HL-60 (cell line): ENCODE results near the gene NFIA.

Experiments
- DNase-seq, 2 experiments: peaks; one replicate each; pipeline ENCODE4 v3.0.0-alpha.2; 2010 to 2020; ENCODE audit warnings: low read depth in 1 of 2, low spot score in 1 of 2
- H3K27ac ChIP-seq: fragments of 250-450 bp; sonication (Bioruptor Pico); replicated peaks from 2 replicates; pipeline ENCODE4 v1.5.1; 2020; ENCODE audit warnings: mild to moderate bottlenecking, moderate library complexity
- H3K27me3 ChIP-seq: fragments of 250-450 bp; sonication (Bioruptor Pico); 2 replicates; pipeline ENCODE4 v1.5.1; 2021; ENCODE audit warnings: mild to moderate bottlenecking, moderate library complexity; ENCODE audit not compliant: insufficient read depth, poor library complexity, severe bottlenecking
- H3K4me3 ChIP-seq: replicated peaks from 2 replicates; pipeline ENCODE4 v1.5.1; 2011; ENCODE audit warnings: mild to moderate bottlenecking, control low read depth, low read length; ENCODE audit not compliant: insufficient read depth
- GABPA ChIP-seq: IDR thresholded peaks from 2 replicates; pipeline ENCODE4 v1.6.1; 2012; ENCODE audit warnings: low read depth
- POLR2AphosphoS5 ChIP-seq: IDR thresholded peaks from 2 replicates; pipeline ENCODE4 v1.6.1; 2012; ENCODE audit warnings: low read depth
- SPI1 ChIP-seq: IDR thresholded peaks from 2 replicates; pipeline ENCODE4 v1.6.1; 2012; ENCODE audit warnings: low read depth, mild to moderate bottlenecking, borderline replicate concordance
- TF ChIP-seq, protein P1 (sequence below): IDR thresholded peaks from 2 replicates; pipeline ENCODE4 v1.6.1; 2012; ENCODE audit warnings: low read depth; ENCODE audit not compliant: insufficient replicate concordance
- TF ChIP-seq, protein P2 (sequence below): IDR thresholded peaks from one replicate; pipeline ENCODE4 v1.5.1; 2011; ENCODE audit warnings: low read length, control low read depth, inconsistent platforms; ENCODE audit not compliant: insufficient read depth

The NFIA gene

DNA sequence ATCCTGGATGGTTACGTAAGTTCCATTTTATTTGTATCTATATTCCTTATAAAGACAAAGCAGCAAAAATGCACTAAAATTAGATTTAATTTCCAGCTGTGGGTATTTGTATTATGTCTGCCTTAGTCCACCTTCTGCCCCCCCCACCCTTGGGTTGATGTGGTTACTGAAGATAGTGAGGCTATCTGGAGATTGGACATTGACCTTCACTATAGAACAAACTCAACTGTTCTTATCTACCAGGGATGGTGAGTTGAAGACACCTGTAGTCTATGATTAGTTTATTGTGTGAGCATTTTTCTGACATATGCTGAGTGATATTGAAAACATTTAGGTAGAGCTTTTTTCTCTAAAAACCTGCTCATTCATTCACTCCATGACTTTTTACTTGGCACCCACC lies 122.2 kb downstream of the NFIA start:
- TF ChIP-seq, protein P1, sequence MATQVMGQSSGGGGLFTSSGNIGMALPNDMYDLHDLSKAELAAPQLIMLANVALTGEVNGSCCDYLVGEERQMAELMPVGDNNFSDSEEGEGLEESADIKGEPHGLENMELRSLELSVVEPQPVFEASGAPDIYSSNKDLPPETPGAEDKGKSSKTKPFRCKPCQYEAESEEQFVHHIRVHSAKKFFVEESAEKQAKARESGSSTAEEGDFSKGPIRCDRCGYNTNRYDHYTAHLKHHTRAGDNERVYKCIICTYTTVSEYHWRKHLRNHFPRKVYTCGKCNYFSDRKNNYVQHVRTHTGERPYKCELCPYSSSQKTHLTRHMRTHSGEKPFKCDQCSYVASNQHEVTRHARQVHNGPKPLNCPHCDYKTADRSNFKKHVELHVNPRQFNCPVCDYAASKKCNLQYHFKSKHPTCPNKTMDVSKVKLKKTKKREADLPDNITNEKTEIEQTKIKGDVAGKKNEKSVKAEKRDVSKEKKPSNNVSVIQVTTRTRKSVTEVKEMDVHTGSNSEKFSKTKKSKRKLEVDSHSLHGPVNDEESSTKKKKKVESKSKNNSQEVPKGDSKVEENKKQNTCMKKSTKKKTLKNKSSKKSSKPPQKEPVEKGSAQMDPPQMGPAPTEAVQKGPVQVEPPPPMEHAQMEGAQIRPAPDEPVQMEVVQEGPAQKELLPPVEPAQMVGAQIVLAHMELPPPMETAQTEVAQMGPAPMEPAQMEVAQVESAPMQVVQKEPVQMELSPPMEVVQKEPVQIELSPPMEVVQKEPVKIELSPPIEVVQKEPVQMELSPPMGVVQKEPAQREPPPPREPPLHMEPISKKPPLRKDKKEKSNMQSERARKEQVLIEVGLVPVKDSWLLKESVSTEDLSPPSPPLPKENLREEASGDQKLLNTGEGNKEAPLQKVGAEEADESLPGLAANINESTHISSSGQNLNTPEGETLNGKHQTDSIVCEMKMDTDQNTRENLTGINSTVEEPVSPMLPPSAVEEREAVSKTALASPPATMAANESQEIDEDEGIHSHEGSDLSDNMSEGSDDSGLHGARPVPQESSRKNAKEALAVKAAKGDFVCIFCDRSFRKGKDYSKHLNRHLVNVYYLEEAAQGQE = no peak
- TF ChIP-seq SPI1 = no peak
- TF ChIP-seq, protein P2, sequence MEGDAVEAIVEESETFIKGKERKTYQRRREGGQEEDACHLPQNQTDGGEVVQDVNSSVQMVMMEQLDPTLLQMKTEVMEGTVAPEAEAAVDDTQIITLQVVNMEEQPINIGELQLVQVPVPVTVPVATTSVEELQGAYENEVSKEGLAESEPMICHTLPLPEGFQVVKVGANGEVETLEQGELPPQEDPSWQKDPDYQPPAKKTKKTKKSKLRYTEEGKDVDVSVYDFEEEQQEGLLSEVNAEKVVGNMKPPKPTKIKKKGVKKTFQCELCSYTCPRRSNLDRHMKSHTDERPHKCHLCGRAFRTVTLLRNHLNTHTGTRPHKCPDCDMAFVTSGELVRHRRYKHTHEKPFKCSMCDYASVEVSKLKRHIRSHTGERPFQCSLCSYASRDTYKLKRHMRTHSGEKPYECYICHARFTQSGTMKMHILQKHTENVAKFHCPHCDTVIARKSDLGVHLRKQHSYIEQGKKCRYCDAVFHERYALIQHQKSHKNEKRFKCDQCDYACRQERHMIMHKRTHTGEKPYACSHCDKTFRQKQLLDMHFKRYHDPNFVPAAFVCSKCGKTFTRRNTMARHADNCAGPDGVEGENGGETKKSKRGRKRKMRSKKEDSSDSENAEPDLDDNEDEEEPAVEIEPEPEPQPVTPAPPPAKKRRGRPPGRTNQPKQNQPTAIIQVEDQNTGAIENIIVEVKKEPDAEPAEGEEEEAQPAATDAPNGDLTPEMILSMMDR = no peak
- no peak for TF ChIP-seq POLR2AphosphoS5
- no peak for TF ChIP-seq GABPA
- no peak overlapping the region for H3K4me3 ChIP-seq
- H3K27ac ChIP-seq = no peak overlapping the region
- H3K27me3 ChIP-seq = no peaks in the 10 kb centered on the region
- no peak for DNase-seq

DNA sequence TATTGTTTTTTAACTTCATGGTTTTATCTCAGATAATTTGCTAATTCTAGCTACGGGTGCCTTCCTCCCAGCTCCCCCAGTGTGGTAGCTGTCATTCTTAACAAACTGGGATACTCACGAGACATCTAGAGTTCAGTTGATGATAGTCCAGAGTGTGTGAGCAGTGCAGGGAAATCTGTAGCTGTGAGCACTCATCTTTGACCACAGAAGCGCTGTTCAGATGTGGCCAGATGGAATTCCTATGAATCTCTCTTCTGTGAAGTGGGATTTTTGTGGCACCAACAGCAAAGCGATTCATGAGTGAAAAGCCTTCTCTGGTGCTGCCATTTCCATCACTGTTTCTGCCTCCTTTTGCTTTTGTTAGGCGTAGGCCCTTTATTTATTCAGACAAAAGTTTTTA lies 125.1 kb downstream of the NFIA start:
- no peak overlapping the region for H3K4me3 ChIP-seq
- H3K27me3 ChIP-seq = no peaks in the 10 kb centered on the region
- TF ChIP-seq, protein P2 = no peak
- no peak for TF ChIP-seq SPI1
- no peak for TF ChIP-seq POLR2AphosphoS5
- TF ChIP-seq, protein P1 = no peak
- TF ChIP-seq GABPA = no peak
- no peak overlapping the region for H3K27ac ChIP-seq
- no peak for DNase-seq

DNA sequence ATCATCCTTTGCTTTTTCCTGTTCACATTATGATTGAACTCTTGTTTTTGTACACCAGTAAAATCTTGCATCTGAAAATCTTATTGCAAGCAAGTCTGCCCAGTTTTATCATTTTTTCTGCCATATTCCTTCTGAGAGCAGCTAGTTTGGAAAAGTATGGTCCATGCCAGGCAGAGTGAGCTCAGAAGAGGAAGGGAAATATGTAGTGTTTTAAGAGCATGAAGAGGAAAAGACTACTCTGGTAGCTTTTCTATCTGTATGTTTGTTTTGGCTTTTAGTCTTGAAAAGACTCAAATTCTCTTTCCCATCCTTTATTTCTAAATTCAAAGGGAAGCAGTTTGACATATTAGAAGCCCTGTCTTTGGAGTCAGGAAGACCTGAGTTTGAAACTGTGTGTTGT lies 125.8 kb downstream of the NFIA start:
- Histone ChIP-seq H3K27ac (no peak overlapping the region), H3K27me3 (no peaks in the 10 kb centered on the region), H3K4me3 (no peak overlapping the region)
- DNase-seq = no peak
- no peak for TF ChIP-seq GABPA
- no peak for TF ChIP-seq SPI1
- TF ChIP-seq, protein P2 = no peak
- no peak for TF ChIP-seq POLR2AphosphoS5
- TF ChIP-seq, protein P1 = no peak
